ENCODE data around the gene MRO. TPM values are rescaled to one million over a fixed set of nuclear protein-coding genes. Genes with fewer than 3 reads are reported as not detected.

Gene MRO
- total RNA-seq, 1 experiment from 2014 or later = 0.84 TPM

DNA sequence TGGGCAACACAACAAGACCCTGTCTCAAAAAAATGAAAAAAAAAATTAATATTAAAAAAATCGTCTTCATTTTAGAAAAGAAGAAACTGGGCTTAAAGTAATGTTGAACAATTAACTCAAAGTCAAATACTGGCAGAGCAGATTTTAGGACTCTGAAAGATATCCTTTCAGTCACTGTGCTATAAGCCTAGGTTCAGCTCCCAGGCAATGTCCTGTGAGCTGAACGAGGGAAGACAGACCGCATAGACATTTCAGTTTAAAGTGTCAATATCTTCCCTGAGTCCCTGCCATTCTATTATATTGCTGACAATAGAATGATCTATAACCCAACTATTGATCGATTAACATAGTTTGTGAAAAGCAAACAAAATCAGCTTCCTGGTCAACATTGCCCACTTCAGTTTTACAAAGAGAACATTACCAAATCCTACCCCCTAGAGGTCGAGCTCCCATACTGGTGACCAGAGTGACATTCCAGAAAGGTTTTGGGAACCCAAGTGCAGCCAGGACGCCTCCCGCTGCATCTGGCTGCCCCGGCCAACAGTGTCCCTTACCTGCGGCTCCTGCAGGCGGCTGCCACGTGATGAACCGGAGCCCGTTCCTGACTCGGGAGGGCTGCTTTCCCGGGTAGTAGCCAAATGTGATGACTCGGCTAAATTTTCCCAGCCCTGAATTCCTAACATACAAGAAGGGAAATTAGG, 639 bp downstream of the MRO start:
- no peak overlapping the region for H3K27ac ChIP-seq (ENCODE audit: low read depth, low read length)
- RAD21 ChIA-PET (ENCODE audit: low non-redundant PET in 1 of 2, low total read pairs in 2 of 2, uncharacterized antibody in 2 of 2, unreplicated experiment in 2 of 2) = interaction anchor here in 1 of 2 experiments (0.6 kb wide), 1 partner anchor 35 kb away, joined by 3 read pairs; no protein-coding TSS in a partner anchor
- intact Hi-C loops (cut with micrococcal nuclease) = no loop called here

More for the DNA sequence above, 639 bp downstream of the MRO start:
- Histone ChIP-seq H3K4me3 (replicated peaks in 1 of 2; ENCODE audit: low read depth in 1 of 2, low read length in 2 of 2) (peak overlapping the region; percentile 39 to 60), H2AFZ (ENCODE audit: low read depth, low read length, poor library complexity, severe bottlenecking) (peak overlapping the region; percentile 99), H3K9ac (ENCODE audit: low read length) (0 out of 2 replicates have a peak overlapping the region, but pooled peaks have one; percentile 5), H3K27me3 (ENCODE audit: insufficient read depth, low read length) (no peaks in the 10 kb centered on the region), H3K4me2 (ENCODE audit: low read length) (peak overlapping the region; percentile 94), H3K9me3 (ENCODE audit: control insufficient read depth in 1 of 2, insufficient read depth in 1 of 2, low read depth in 1 of 2, low read length in 2 of 2) (no peaks in the 10 kb centered on the region), H3K36me3 (ENCODE audit: control insufficient read depth in 1 of 2, insufficient read depth in 2 of 2, low read length in 2 of 2) (no peaks in the 10 kb centered on the region), H3K79me2 (ENCODE audit: insufficient read depth, low read length) (no peaks in the 10 kb centered on the region), H3K4me1 (ENCODE audit: control insufficient read depth in 1 of 2, insufficient read depth in 2 of 2, low read length in 2 of 2) (peaks cover 3 to 22% of the 10 kb centered on the region in 2 experiments; a peak in 3 of 4 replicates), H3K9me2 (ENCODE audit: insufficient read depth) (no peaks in the 10 kb centered on the region), H4K20me1 (ENCODE audit: insufficient read depth) (no peaks in the 10 kb centered on the region)
- ATAC-seq (peak; percentile 84), DNase-seq (ENCODE audit: low read depth, low spot score) (no peak)
- CTCF ChIA-PET = interaction anchor here (0.8 to 2.0 kb wide), 6 partner anchors 9 to 291 kb away, joined by 3 to 6 read pairs (median 6); no protein-coding TSS in a partner anchor
- POLR2A ChIA-PET = no interaction called here
- BruUV-seq (replicated peaks) = no TSS peak
- TF ChIP-seq, protein P1, sequence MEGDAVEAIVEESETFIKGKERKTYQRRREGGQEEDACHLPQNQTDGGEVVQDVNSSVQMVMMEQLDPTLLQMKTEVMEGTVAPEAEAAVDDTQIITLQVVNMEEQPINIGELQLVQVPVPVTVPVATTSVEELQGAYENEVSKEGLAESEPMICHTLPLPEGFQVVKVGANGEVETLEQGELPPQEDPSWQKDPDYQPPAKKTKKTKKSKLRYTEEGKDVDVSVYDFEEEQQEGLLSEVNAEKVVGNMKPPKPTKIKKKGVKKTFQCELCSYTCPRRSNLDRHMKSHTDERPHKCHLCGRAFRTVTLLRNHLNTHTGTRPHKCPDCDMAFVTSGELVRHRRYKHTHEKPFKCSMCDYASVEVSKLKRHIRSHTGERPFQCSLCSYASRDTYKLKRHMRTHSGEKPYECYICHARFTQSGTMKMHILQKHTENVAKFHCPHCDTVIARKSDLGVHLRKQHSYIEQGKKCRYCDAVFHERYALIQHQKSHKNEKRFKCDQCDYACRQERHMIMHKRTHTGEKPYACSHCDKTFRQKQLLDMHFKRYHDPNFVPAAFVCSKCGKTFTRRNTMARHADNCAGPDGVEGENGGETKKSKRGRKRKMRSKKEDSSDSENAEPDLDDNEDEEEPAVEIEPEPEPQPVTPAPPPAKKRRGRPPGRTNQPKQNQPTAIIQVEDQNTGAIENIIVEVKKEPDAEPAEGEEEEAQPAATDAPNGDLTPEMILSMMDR (IDR thresholded peaks at IDR 0.05 in 2 of 3, conservative IDR thresholded peaks at IDR 0.05 in 1 of 3; ENCODE audit: borderline replicate concordance in 1 of 3, insufficient read depth in 1 of 3, low read depth in 2 of 3, low read length in 2 of 3) = peak in 1 of 3 experiments; percentile 37; a peak in 1 of 6 replicates
- TF ChIP-seq MAX (IDR thresholded peaks at IDR 0.05) (peak; percentile 30; the same call in 1 of the 2 replicates), EGR1 (IDR thresholded peaks at IDR 0.05; ENCODE audit: low read depth) (no peak), RAD21 (IDR thresholded peaks at IDR 0.05; ENCODE audit: low read depth) (peak; percentile 30; the same call in 1 of the 2 replicates), SP1 (IDR thresholded peaks at IDR 0.05; ENCODE audit: low read depth) (no peak), YY1 (IDR thresholded peaks at IDR 0.05; ENCODE audit: extremely low read depth, insufficient replicate concordance, low read depth, low read length) (no peak)

Measured in HCT116 (cell line).